ENCODE results near the gene IKZF3.
"Not testable (repeated sequence)": the region's sequence is repeated elsewhere in the genome, so short reads cannot be mapped to it uniquely, and the experiment has no call there.

DNA sequence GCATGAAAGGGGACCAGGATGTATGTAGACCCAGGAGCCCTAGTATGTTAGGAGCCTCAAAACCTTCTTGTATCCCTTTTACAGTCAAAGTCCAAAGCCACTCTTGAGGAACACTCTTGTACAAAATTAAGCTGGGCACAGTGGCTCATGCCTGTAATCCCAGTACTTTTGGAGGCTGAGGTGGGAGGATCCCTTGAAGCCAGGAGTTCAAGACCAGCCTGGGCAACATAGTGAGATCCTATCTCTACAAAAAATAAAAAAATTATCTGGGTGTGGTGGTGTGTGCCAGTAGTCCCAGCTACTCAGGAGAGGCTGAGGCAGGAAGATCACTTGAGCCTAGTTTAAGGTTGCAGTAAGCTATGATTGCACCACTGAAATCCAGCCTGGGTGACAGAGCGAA lies 138.2 kb downstream of the IKZF3 start:
- TF ChIP-seq POU2F2, POLR2A, POLR2AphosphoS5, TAF1, SPI1 (IDR thresholded peaks at IDR 0.05; ENCODE audit: low read depth, low read length): not testable (repeated sequence)

All from GM12891 (cell line).